IMR-90 (cell line): ENCODE results near the gene SMYD4. TPM values are rescaled to one million over a fixed set of nuclear protein-coding genes. Genes with fewer than 3 reads are reported as not detected.

Source experiments
- ATAC-seq: fragments of 200-7000 bp; cut with Tn5 transposase; 2 replicates; pipeline ENCODE4 v1.9.1; 2020; ENCODE audit warnings: low read depth, mild to moderate bottlenecking, moderate library complexity
- BruUV-seq: library from RNA; stranded (reverse); fragments of 400-500 nt; replicated peaks from 2 replicates; lab custom pipeline; 2021; lab: Mats Ljungman, UMichigan
- CTCF ChIA-PET: fragments of 300-600 bp; formaldehyde crosslinking; extraction: SDS; loops from one replicate; lab custom pipeline; 2021; ENCODE audit warnings: antibody characterized with exemption; lab: Yijun Ruan, JAX
- POLR2A ChIA-PET: fragments of 300-600 bp; sonication (Branson Sonifier 250); formaldehyde crosslinking; loops from one replicate; lab custom pipeline; 2022; ENCODE audit warnings: antibody characterized with exemption; ENCODE audit not compliant: unreplicated experiment; lab: Charles Lee
- DNase-seq: peaks from one replicate; pipeline ENCODE4 v3.0.0; 2013
- H2AFZ ChIP-seq: replicated peaks from 2 replicates; pipeline ENCODE3; 2013; ENCODE audit warnings: low read length, mild to moderate bottlenecking; ENCODE audit not compliant: poor library complexity
- H2AK5ac ChIP-seq: 2 replicates; pipeline ENCODE4 v1.6.1; 2013; ENCODE audit warnings: low read depth, low read length, inconsistent platforms
- H2AK9ac ChIP-seq: replicated peaks from 2 replicates; pipeline ENCODE3; 2013; ENCODE audit warnings: mild to moderate bottlenecking, low read depth, low read length, moderate library complexity; ENCODE audit not compliant: poor library complexity
- H2BK120ac ChIP-seq: 2 replicates; pipeline ENCODE4 v1.6.1; 2013; ENCODE audit warnings: low read depth, low read length, inconsistent platforms
- H2BK15ac ChIP-seq: 3 replicates; pipeline ENCODE4 v1.6.1; 2013; ENCODE audit warnings: low read depth, low read length, inconsistent platforms
- H2BK20ac ChIP-seq: 2 replicates; pipeline ENCODE4 v1.6.1; 2013; ENCODE audit warnings: low read depth, mild to moderate bottlenecking, inconsistent platforms, low read length, moderate library complexity
- H2BK5ac ChIP-seq: 2 replicates; pipeline ENCODE4 v1.6.1; 2013; ENCODE audit warnings: mild to moderate bottlenecking, low read depth, low read length, inconsistent platforms; ENCODE audit not compliant: poor library complexity, severe bottlenecking
- H3K14ac ChIP-seq: replicated peaks from 2 replicates; pipeline ENCODE4 v1.6.1; 2013; ENCODE audit warnings: low read depth, low read length, inconsistent platforms
- H3K18ac ChIP-seq: 2 replicates; pipeline ENCODE4 v1.6.1; 2013; ENCODE audit warnings: low read depth, low read length, control low read depth
- H3K23ac ChIP-seq: 2 replicates; pipeline ENCODE4 v1.6.1; 2013; ENCODE audit warnings: low read depth, low read length, inconsistent platforms
- H3K27ac ChIP-seq: 2 replicates; pipeline ENCODE4 v1.5.1; 2013; ENCODE audit warnings: mild to moderate bottlenecking, control low read depth, low read length; ENCODE audit not compliant: insufficient read depth
- H3K27me3 ChIP-seq: 2 replicates; pipeline ENCODE4 v1.6.1; 2013; ENCODE audit warnings: low read length; ENCODE audit not compliant: control insufficient read depth, insufficient read depth
- H3K36me3 ChIP-seq: 2 replicates; pipeline ENCODE4 v1.6.1; 2013; ENCODE audit warnings: low read length, mixed read lengths; ENCODE audit not compliant: control insufficient read depth, insufficient read depth
- H3K4ac ChIP-seq: 2 replicates; pipeline ENCODE4 v1.6.1; 2013; ENCODE audit warnings: low read depth, low read length, inconsistent platforms
- H3K4me1 ChIP-seq: 2 replicates; pipeline ENCODE4 v1.6.1; 2013; ENCODE audit warnings: low read length, mixed read lengths; ENCODE audit not compliant: control insufficient read depth, insufficient read depth
- H3K4me2 ChIP-seq: 2 replicates; pipeline ENCODE4 v1.6.1; 2013; ENCODE audit warnings: low read depth, mild to moderate bottlenecking, control low read depth, low read length, moderate library complexity
- H3K4me3 ChIP-seq: 2 replicates; pipeline ENCODE4 v1.5.1; 2013; ENCODE audit warnings: low read depth, mild to moderate bottlenecking, control low read depth, low read length, moderate library complexity; ENCODE audit not compliant: insufficient read depth
- H3K56ac ChIP-seq: 2 replicates; pipeline ENCODE4 v1.6.1; 2013; ENCODE audit warnings: low read length, inconsistent platforms; ENCODE audit not compliant: insufficient read depth; ENCODE audit errors: extremely low read depth
- H3K79me1 ChIP-seq, 2 experiments: 2 replicates each; pipeline ENCODE4 v1.6.1; 2013; ENCODE audit warnings: low read length in 2 of 2, inconsistent platforms in 1 of 2, low read depth in 1 of 2
- H3K9ac ChIP-seq: 2 replicates; pipeline ENCODE4 v1.6.1; 2013; ENCODE audit warnings: low read depth, low read length, control low read depth
- H3K9me1 ChIP-seq: 2 replicates; pipeline ENCODE4 v1.6.1; 2013; ENCODE audit warnings: low read length, inconsistent platforms; ENCODE audit not compliant: insufficient read depth
- H3K9me3 ChIP-seq: 2 replicates; pipeline ENCODE4 v1.6.1; 2013; ENCODE audit warnings: low read length; ENCODE audit not compliant: control insufficient read depth, insufficient read depth
- H4K20me1 ChIP-seq: 2 replicates; pipeline ENCODE4 v1.6.1; 2013; ENCODE audit warnings: low read length, inconsistent platforms; ENCODE audit not compliant: insufficient read depth
- H4K5ac ChIP-seq: 2 replicates; pipeline ENCODE4 v1.6.1; 2013; ENCODE audit warnings: mild to moderate bottlenecking, low read depth, low read length, control low read depth
- H4K8ac ChIP-seq, 2 experiments: 2 replicates each; pipeline ENCODE4 v1.6.1; 2013; ENCODE audit warnings: low read depth in 2 of 2, low read length in 2 of 2, control low read depth in 1 of 2, inconsistent platforms in 1 of 2
- H4K91ac ChIP-seq: 2 replicates; pipeline ENCODE4 v1.6.1; 2013; ENCODE audit warnings: low read depth, low read length, inconsistent platforms; ENCODE audit not compliant: insufficient read depth
- CEBPB ChIP-seq: IDR thresholded peaks from 2 replicates; pipeline ENCODE4 v1.6.1; 2012; ENCODE audit warnings: low read depth, low read length, improper control_type of control experiment
- CHD1 ChIP-seq: IDR thresholded peaks from 2 replicates; pipeline ENCODE4 v1.6.1; 2012; ENCODE audit warnings: low read depth, low read length, improper control_type of control experiment
- ELK1 ChIP-seq: fragments of 150-350 bp; IDR thresholded peaks from 2 replicates; pipeline ENCODE4 v1.6.1; 2016; ENCODE audit warnings: low read depth, mild to moderate bottlenecking, low read length, moderate library complexity, borderline replicate concordance
- MAFK ChIP-seq: IDR thresholded peaks from 2 replicates; pipeline ENCODE4 v1.6.1; 2012; ENCODE audit warnings: low read depth, low read length, improper control_type of control experiment
- MAZ ChIP-seq: IDR thresholded peaks from 2 replicates; pipeline ENCODE4 v1.6.1; 2012; ENCODE audit warnings: low read depth, mild to moderate bottlenecking, low read length, improper control_type of control experiment, moderate library complexity, borderline replicate concordance
- MXI1 ChIP-seq: IDR thresholded peaks from 2 replicates; pipeline ENCODE4 v1.6.1; 2012; ENCODE audit warnings: low read depth, mild to moderate bottlenecking, low read length, moderate library complexity, borderline replicate concordance
- NFE2L2 ChIP-seq: fragments of 150-350 bp; IDR thresholded peaks from 2 replicates; pipeline ENCODE4 v1.6.1; 2016; ENCODE audit warnings: low read depth, mild to moderate bottlenecking, low read length
- POLR2A ChIP-seq: IDR thresholded peaks from 2 replicates; pipeline ENCODE4 v1.6.1; 2012; ENCODE audit warnings: mild to moderate bottlenecking, low read depth, low read length
- RCOR1 ChIP-seq: IDR thresholded peaks from 2 replicates; pipeline ENCODE4 v1.6.1; 2012; ENCODE audit warnings: mild to moderate bottlenecking, low read length, improper control_type of control experiment; ENCODE audit not compliant: insufficient replicate concordance
- RFX5 ChIP-seq: IDR thresholded peaks from 2 replicates; pipeline ENCODE4 v1.8.0; 2012; ENCODE audit warnings: low read depth, mild to moderate bottlenecking, low read length, moderate library complexity
- WGBS, 2 experiments: methylation state at CpG; one replicate each; pipeline versions ENCODE4 v1.1.5 to v1.1.7; 2013; ENCODE audit warnings: missing lambda C conversion rate in 2 of 2; ENCODE audit not compliant: insufficient read length in 1 of 2; ENCODE audit errors: extremely low coverage in 2 of 2; 5-methylcytosine and 5-hydroxymethylcytosine counted together
- dilution Hi-C: fragments of 300-500 bp; cut with HindIII; formaldehyde crosslinking; loops from one replicate; pipeline ENCODE4 v1.14.3; 2018; ENCODE audit warnings: low sequenced_read_pairs; ENCODE audit not compliant: unreplicated experiment
- in situ Hi-C: fragments of 300-500 bp; cut with MboI; formaldehyde crosslinking; loops from 3 replicates; pipeline ENCODE4 v1.14.3; 2019; ENCODE audit warnings: low sequenced_read_pairs, inconsistent platforms, mixed read lengths
- intact Hi-C: fragments of 100-400 bp; cut with micrococcal nuclease; formaldehyde crosslinking; loops from 2 replicates; pipeline ENCODE4 v1.10.0; 2022
- polyA plus RNA-seq, 3 experiments: library from polyadenylated mRNA; depleted of rRNA; stranded (reverse); fragments of >200 nt; gene quantifications; 2 replicates each; pipeline ENCODE4 v1.2.3, GENCODE V29; 2012; ENCODE audit warnings: low replicate concordance in 1 of 3
- total RNA-seq: library from RNA; depleted of rRNA; stranded (reverse); fragments of >200 nt; gene quantifications from 2 replicates; pipeline ENCODE4 v1.2.3, GENCODE V29; 2012
- TF ChIP-seq, protein P1 (sequence below): conservative IDR thresholded peaks from 2 replicates; pipeline ENCODE4 v1.5.1; 2012; ENCODE audit warnings: mild to moderate bottlenecking, low read depth, low read length, improper control_type of control experiment

SMYD4 gene
- total and polyA plus RNA-seq, 2 of the 4 experiments (the other 2 are of a cell fraction), result 5.3 to 7.2 TPM

DNA sequence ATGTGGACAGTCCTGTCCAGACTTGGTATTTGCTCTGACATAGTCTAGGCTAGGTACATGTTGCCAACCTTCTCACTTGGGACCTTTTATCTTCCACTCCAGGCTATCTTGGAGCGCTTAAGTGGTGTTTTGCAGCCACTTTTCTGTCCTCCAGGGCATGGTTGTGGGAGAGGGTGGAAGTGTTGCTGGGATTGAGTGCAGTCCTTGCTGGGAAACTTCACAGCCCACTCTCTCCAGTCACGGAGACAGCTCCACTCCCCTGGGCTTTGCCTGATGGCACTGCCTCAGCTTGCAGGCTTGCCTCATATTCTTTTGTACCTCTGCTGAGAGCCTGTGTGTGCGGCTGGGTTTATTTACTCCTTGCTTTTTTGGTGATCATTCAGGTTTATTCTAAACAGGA is 17.5 kb upstream of the SMYD4 start:
- H3K9me1 ChIP-seq, result no peaks in the 10 kb centered on the region
- dilution Hi-C loops (no loop called here), in situ Hi-C loops (no loop called here), intact Hi-C loops (no loop called here)
- DNase-seq (no peak), ATAC-seq (no peak)
- H3K23ac ChIP-seq, result no peak overlapping the region
- H4K5ac ChIP-seq, result no peak overlapping the region
- H3K14ac ChIP-seq, result no peak overlapping the region
- no peak overlapping the region for H2BK120ac ChIP-seq
- H2AK9ac ChIP-seq, result no peak overlapping the region
- H4K20me1 ChIP-seq, result no peaks in the 10 kb centered on the region
- WGBS, 2 experiments, result no CpG with 5 or more reads among the region's 3 CpGs
- no peaks in the 10 kb centered on the region for H3K9me3 ChIP-seq
- ChIA-PET CTCF (no interaction called here), POLR2A (no interaction called here)
- H4K8ac ChIP-seq, result no peak overlapping the region
- no peaks in the 10 kb centered on the region for H3K4me1 ChIP-seq
- TF ChIP-seq ELK1 (no peak), RCOR1 (no peak), CEBPB (no peak), POLR2A (no peak), NFE2L2 (no peak), MXI1 (no peak), MAFK (no peak), RFX5 (no peak), CHD1 (no peak), MAZ (no peak)
- TF ChIP-seq, protein P1, sequence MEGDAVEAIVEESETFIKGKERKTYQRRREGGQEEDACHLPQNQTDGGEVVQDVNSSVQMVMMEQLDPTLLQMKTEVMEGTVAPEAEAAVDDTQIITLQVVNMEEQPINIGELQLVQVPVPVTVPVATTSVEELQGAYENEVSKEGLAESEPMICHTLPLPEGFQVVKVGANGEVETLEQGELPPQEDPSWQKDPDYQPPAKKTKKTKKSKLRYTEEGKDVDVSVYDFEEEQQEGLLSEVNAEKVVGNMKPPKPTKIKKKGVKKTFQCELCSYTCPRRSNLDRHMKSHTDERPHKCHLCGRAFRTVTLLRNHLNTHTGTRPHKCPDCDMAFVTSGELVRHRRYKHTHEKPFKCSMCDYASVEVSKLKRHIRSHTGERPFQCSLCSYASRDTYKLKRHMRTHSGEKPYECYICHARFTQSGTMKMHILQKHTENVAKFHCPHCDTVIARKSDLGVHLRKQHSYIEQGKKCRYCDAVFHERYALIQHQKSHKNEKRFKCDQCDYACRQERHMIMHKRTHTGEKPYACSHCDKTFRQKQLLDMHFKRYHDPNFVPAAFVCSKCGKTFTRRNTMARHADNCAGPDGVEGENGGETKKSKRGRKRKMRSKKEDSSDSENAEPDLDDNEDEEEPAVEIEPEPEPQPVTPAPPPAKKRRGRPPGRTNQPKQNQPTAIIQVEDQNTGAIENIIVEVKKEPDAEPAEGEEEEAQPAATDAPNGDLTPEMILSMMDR, result no peak
- H4K91ac ChIP-seq, result no peak overlapping the region
- H3K27me3 ChIP-seq, result no peaks in the 10 kb centered on the region
- no TSS peak for BruUV-seq
- H3K56ac ChIP-seq, result no peak overlapping the region
- no peak overlapping the region for H3K4ac ChIP-seq
- no peak overlapping the region for H3K18ac ChIP-seq
- H2BK15ac ChIP-seq, result no peak overlapping the region
- H3K9ac ChIP-seq, result no peak overlapping the region
- H2BK5ac ChIP-seq, result no peak overlapping the region
- H2AK5ac ChIP-seq, result no peak overlapping the region
- H3K27ac ChIP-seq, result no peak overlapping the region
- peaks cover 26% of the 10 kb centered on the region for H3K36me3 ChIP-seq
- H3K4me2 ChIP-seq, result no peak overlapping the region
- H2AFZ ChIP-seq, result no peak overlapping the region
- peaks cover 6 to 24% of the 10 kb centered on the region in 2 experiments; a peak in 3 of 4 replicates for H3K79me1 ChIP-seq
- H3K4me3 ChIP-seq, result no peak overlapping the region
- no peak overlapping the region for H2BK20ac ChIP-seq
